ENCODE measurements around the gene FOXP4.

GRCh38 chr6:41568585-41569384, 22.6 kb downstream of the FOXP4 start:
- TF ChIP-seq CTCF (IDR thresholded peaks at IDR 0.05) (no peak), EP300 (IDR thresholded peaks at IDR 0.05) (no peak), POLR2A (IDR thresholded peaks at IDR 0.05) (no peak)
